ENCODE measurements around the gene LARGE2.

The LARGE2 gene

DNA sequence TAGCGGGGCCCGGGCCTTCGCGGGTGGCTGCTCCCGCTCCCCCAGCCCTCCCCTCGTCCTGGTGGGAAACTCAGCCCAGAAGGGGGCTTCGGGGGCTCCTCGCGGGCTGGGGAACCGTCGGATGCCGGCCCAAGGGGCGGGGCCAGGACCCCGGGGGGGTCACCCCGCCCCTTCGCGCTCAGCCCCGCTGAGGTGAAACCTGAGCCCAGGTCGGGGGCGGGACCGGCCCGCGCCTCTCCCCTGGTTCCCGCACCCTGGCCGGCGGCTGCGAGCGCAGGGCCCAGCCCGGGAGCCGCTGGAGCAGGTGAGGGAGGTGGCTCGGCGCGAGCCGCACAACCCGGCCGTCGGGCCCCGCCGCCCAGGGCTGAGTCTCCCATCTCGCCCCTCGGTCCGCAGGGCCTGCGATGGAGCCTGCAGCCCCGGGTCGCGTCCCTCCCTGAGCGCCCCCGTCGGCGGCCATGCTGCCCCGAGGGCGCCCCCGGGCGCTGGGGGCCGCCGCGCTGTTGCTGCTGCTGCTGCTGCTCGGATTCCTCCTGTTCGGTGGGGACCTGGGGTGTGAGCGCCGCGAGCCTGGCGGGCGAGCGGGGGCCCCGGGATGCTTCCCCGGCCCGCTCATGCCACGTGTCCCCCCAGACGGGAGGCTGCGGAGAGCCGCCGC lies at the start of gene LARGE2:
TSS of gene LARGE2 (plus strand) at position 232 of the 658 bp plus-strand sequence. CDS start at position 459, 227 bp downstream.
- no peak for DNase-seq

DNA sequence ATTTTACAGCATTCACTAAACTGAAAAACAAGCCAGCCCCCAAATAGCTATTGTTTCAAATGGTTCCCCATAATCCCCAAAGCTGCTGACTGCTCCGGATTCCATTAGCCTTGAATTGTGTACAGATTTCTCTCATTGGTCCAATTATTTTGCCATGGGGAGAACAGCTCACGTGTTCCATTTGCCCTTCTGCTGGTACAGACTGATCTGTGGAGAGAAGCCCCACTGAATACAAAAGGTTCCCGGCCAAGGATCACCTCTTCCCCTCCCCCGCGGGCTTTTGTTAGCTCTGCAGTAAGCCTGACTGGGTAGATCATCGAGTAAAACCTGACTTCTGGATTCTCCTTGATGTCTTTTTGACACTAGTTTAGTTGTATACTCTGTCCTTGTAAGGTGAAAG lies 46.1 kb upstream of the LARGE2 start:
- no peak for DNase-seq

DNA sequence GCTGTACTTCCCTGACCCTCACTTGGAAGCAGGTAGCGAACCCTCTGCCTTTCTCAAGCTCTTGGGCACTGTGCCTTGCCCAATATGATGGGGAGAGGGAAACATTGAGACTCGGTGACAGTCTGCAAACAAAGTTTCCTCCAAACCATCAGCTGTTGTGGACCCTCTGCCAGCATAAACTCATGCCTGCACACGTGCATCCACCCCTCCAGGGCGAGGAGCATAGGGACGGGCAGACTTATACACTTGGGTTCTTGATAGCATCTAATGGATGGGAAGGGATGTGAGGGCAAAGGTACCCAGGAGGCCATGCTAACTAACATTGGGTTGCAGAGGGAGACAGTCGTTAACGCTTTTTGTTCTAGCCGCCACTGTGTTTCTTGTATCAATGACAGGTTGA lies 45.2 kb upstream of the LARGE2 start:
- no peak for DNase-seq

DNA sequence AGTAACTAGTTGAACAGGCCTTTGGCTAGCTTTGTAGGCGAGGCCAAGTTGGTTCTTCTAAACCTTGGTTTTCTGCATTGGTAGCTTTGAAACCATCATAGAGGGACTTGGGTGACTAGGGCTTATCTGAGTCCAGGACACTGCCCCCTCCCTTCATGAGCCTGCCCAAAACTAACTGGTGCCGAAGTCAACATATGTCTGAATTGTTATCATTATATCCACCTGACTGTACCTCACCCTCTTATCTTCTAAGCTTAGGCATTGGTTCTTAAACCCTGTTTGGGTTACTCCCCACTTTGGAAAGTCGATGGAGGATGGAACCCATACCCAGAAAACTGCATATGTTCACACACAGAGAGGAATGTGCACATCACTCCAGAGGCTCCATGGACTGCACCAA lies 44.6 kb upstream of the LARGE2 start:
- DNase-seq, result no peak

DNA sequence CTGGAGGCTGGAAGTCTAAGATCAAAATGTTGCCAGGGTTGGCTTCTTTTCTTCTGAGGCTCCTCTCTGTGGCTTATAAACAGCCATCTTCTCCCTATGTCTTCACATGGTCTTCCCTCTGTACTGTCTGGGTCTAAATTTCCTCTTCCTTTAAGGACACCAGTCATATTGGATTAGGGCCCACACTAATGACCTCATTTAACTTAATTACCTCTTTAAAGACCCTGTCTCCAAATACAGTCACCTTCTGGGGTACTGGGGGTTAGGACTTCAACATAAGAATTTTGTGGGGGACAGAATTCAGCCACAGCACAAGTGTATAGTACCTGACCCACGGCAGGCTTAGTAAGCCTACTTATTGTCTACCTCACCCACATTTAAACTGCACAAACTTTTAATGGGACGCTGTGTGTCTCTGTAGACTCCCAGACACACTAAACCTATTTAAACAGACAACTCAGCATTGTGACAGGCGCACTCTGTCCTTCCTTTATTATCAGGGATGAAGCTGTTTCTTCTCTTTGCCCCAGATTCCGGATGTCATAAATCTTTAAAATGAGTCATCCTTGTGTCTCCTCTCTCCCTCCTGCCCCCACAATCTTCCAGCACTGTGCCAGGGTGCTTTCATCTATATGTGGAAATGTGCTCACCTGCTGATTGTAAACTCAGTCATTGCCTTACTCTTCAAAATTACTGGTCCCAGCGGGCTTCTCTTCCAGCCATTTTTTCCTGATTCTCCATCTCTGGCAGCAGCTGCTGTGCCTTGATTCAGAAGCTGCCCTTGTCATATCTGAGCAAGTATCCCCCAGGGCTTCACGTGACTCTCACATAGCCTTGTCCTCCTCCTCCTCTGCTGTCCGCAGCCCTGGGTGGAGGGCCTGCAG lies 42.4 kb upstream of the LARGE2 start:
- no peak for DNase-seq

DNA sequence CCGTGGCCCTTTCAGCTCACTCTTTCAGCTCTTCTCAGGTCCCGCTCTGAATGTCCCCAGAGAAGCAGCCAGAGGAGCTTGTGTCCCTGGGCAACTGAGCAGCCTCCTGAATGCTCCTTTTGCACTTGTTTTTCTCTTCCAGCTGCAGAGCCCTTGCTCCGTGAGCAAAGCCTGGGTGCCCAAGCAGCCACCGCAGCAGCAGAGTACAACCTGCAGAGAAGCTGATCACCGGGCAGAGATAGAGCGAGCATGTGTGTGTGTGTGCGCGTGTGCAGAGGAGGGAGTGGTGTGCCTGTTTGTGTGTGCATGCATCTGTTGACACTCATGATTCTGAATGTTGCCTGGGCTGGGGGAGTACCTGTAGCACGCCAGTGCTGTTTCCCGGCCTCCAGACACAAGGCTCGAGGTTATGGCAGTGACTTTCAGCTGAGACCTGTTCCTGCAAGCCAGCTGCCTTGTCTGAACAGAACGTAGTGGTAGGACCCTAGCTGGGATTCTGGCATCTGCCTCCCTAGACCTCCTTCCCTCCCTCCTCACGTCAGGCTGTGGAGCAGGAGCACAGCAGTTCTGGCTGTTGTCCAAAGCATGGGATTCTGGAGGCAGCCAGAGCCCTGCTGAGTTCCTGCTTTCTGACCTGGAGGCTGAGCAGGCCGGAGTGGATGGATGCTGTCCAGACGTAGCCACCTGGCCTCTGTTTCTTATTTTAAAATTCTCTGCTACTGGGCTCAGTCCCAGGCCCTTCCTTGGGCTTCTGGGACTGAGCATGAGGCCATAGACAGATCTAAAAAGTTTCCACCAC lies 41.5 kb upstream of the LARGE2 start:
- DNase-seq, result no peak

DNA sequence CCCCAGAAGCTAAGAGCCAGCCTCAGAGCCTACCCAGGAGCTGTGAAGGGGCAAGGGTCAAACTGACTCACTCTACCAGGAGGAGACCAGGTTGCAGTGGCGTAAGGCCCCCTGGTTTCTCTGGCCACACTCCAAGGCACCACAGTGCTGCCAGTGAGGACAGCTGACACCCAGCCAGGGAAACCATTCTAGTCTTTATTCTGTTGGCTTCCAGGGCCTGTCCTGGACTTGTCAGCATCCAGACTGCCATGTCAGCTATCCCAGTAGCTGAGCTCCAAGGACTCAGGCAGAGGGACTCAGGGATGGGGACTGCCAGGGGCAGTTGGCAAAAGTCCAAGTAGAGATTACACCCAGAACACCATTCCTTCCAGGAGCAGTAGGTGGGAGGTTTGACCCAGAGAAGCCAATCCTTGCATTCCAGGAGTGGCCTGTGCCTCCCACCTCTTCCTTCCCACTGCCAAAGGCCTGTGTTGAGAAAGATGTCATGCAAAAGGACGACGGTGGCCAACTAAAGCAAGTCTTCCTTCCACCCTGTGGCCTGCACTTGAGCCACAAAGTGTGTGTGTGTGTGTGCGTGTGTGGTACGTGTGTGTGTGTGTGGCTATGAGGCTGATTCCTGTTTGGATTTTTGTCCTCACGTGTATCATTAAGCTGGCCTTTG lies 40.6 kb upstream of the LARGE2 start:
- DNase-seq, result no peak

DNA sequence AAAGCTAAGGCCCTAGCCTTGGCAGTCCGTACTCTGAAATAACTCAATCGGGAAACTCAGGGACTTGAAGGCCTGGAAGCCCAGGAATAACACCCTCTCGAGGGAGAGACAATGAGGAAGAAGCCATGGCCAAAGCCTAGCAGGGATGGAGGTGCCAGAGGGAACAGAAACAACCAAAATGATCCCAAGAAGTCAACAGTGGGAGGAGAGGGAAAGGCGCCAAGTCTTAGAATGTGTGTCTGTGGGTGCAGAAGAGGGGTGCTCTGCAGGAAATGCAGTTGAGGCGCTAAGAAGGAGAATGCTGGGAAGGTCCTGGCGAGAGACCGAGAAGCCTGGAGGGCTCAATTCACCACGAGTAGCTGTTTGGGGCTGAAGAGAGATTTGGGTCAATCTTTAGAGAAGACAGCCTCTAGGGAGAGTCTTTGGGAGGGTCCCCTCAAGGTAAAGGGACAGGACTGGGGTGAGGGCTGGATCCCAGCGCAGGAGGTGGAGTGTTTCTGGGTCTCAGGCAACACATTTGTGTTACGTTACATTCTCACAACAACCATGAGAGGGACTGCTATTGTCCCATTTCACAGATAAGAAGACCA lies 37.8 kb upstream of the LARGE2 start:
- DNase-seq, result no peak

DNA sequence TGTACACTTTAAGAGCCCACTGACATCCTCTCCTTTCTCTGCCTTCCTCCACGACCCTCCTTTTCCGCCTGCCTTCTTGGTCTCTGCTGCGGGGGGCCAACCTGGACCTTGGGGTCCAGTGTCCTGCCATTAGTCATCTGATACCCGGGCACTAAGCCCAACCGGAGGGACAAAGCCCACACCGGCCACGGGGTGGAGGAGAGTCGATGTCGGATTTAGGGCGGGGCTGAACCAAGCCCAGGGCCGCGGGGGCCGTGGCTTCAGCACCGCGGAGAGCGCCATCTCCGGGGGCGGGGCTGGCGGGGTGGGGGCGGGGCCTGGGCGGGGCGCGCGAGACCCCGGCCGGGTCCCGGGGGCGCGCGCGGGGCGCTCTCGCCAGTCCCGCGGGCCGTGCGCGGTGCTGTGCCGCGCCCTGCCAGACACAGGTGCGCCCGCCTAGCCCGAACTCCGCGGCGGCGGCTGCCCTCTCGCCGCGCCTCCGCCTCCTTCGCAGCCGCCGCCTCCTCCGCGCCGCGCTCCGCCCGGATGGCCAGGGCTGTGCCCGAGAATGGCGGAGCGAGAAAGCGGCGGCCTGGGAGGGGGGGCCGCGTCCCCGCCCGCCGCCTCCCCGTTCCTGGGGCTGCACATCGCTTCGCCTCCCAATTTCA lies 37.1 kb upstream of the LARGE2 start, which contains the start of gene MAPK8IP1:
TSS of gene MAPK8IP1 (plus strand) at position 378 of the 647 bp plus-strand sequence. CDS start at position 548, 170 bp downstream.
- peak; percentile 77 for DNase-seq

DNA sequence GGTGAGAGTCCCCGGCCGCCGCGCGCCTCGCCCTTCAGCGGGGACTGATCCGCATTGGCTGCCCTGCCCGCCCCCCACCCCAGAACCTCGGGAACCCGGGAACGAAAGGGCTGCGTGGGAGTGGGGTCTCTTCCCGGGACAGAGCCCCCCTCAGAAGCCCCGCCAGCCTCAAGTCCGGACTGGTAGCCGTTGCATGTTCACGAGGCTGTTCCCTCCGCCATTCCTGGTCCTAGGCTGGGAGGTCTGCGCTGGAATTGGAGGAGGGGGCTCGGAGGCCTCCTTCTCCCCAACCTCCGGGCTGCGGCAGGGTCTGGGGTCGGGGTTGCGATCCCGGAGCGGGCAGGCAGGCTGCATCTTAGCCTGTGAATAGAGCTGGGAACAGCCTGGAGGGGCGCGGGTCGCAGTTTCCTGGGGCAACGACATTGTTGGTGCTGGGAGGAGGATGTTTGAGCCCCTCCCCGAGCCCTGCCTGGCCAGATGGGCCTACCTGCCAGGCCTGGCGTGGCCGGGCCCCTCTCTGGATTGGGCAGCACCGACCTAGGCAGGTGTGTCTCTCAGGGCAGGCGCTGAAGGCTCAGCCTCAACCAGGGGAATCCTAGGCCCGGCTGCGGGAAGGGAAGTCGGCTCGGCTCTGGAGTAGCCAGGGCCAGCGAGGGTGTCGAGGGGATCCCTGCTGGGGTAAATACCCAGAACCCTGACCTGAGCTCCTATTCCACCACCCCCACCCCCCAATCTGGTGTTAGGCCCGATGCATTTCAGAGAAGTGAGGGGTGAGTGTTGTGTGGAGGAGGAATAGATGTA lies 36.3 kb upstream of the LARGE2 start:
- no peak for DNase-seq

DNA sequence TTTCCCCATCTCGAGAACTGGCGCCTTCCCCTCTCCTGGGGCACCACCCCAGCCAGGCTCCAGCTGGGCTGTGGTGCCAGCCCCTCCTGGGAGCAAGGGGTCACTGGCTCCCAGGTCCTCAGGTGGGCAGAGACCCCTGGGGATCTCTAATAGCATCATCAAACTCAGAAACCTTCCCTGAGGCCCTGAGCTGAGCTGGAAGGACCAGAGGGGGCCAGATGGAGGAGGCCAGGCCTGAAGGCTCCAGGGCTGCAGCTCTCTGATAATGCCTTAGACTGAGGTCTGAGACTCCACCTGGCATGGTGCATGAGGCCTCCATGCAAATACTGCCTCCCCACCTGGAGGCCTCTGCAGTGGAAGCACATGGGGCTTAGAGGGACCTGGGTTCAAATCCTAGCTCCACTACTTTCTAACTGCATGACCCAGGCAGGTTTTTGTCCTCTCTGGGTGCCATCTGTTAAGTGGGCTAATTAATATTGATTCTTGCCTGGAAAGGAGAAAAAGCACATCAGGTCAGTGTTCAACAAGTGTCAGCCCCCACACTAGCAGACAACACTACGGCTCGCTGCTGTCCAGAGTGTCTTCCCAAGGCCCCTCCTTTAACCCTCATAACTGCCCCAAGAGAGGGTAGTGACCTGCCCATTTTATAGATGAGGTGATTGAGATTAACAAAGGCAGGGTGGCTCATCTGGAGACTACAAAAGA lies 35.5 kb upstream of the LARGE2 start:
- DNase-seq, result no peak

DNA sequence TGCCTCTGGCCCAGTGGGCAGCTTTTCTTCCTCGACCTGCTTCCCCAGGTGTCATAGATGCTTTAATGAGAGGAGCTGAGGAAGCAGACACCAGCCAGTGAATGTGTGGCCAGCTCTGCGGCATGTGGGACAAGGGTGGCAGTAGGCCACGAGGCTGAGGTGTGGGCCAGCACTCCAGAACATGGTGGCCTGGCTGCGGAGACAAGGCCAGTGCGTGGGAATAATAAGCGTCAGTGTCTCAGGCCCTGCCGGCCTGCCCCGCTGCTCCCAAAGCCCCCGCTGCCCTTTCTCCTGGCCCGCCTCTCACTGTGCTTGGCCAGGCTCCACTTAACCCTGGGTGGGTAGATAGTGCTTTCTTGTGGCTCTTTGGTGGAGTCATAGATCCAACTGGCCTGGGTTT lies 34.9 kb upstream of the LARGE2 start:
- no peak for DNase-seq

DNA sequence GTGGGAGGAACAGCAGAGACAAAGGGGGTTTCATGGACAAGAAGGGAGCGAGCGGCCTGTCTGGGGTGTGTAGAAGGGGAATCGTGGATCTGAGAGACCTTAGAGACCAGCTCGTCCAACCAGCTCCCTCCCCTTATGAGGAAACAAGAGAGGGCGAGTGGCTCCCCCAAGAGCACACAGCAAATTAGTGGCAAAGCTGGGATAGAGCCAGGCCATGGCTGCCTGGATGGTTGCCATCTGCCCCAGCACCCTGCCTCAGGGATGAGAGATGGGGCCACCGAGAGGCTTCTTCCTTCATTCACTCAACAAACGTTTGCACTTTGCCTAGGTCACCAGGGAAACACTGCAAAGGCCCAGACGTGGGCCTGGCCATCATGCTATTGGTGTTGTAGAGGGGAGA lies 32.9 kb upstream of the LARGE2 start:
- DNase-seq, result no peak

DNA sequence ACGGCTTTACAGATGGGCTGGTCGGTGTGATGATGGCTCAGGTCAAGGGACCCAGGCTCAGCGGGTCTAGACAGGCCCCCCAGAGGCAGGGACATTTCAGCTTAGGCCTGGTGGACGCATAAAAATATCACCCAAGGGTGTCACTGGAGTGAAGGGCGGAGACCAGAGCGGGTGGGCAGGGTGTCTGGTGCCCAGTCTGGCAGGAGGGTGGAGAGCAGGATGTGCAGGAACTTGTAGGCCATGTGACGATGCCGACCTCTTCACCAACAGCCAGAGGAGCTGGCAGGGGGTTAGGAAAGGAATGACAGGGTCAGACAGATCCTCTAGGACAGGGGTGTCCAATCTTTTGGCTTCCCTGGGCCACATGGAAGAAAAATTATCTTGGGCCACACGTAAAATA lies 32.5 kb upstream of the LARGE2 start:
- DNase-seq, result no peak

DNA sequence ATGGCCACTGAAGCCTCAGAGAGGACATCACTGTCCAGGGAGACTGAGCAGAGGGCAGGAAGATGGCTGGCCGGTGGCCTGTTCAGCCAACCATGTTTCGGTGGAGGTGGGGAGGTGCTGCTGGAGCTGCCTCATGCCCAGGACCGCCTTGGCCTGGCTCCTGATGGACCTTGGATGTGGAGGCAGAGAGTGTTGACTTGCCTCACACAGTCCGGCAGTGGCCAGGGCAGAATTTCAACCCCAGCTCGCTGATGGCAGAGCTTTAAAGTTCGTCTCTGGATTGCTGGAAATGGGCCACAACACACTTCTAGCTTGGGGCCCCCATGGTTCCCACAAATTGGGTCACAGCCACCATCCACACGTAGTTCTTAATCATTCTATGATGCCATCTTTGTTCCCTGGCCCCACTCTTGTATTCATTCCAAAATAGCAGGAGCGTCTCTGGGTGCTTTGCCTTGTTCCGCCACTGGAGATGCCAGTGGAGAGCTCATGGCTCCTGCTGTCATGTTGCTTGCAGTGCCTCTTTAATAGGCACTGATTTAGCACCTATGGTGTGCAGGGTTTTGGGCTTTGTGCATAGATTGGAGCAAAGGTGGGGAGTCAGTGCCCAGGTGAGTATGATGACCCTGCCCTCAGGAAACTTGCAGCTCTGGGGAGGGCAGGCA lies 31.4 kb upstream of the LARGE2 start:
- no peak for DNase-seq

DNA sequence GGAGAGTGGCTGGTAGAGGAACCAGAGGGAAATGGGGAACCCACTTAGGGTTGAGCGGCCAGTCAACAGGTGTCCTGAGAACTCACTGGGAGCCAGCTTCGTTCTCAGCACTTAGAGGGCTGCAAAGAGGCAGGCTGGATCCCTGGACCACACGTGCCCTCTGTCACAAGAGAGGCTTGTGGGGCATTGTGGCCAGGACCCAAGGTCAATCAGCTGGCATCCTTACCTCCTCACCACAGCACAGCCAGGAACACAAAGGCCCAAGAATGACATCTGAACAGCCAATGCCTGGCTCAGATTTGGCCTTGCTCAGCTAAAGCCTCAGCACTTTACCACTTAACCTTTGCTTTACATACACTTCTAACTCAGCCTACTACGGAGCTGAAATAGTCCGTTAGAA lies 29.6 kb upstream of the LARGE2 start:
- no peak for DNase-seq

DNA sequence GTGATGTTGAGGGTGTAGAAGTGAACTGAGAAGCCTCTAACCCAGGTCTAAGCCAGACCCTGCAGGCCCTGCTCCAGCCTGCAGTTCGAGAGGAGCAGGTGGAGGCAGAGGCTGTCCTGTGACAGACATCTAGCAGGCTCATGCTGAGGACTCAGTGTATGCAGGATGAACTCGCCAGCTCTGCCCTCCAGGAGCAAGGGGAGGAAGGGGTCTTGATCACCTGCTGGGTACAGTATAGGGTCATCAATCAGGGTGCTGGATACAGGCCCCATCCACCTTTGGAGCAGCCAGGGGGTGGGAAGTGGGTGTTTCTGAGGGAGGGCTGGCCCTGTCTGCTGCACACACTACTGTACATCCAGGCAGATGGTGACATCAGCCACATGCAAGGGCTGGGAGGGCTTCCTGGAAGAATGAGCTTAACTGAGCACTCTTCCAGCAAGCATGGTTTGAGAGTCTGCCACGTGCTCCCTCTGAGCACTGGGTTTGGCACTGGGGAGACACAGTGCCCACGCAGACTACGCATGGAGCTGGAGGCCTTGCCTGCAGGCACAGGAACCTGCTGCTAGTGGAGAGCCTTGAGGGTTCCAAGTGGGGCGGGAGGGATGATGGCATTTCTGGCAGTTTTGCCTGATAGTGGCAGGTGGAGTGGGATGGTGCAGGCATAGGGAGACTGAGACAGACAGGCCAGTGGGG lies 27.8 kb upstream of the LARGE2 start:
- DNase-seq, result no peak

DNA sequence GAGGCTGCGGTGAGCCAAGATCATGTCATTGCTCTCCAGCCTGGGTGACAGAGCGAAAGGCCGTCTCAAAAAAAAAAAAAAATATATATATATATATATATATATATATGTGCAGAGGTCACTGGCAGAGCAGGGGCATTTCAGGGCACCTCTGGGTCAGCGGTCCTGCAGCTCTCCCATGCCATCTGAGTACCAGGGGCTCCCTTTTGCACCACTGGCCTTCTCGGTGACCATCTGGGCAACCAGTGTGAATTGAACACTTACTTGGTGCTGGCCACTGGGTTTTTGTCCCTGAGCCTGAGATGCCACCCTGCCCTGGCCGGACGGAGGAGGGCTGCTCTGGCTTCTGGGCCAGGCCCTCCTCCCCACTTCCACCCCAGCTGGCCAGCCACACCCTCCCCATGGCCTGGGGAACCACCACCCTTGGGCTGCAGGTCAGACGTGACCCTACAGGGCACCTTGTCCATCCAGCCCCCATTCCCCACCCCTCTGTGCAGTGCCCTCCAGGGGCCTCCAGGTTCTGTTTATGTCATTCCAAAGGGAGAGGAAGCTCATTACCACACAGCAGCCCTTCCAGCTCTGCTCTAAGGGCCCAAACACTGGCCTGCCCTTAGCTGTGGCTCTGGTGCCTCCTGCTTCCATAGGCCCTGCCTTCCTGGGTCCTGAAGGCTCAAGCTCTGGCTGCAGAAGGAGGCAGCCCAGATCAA lies 26.8 kb upstream of the LARGE2 start:
- DNase-seq, result no peak

Data from hematopoietic multipotent progenitor cell treated with erythropoietin and hydrocortisone succinate and interleukin-3 and kit ligand, for 4 days (in vitro differentiated cells).